GM21619 (cell line): ENCODE data around the gene MRAP2.
"Not testable (repeated sequence)": the region's sequence is repeated elsewhere in the genome, so short reads cannot be mapped to it uniquely, and the experiment has no call there.

Experiments
- ATAC-seq: cut with Tn5 transposase; IDR thresholded peaks from one replicate; pipeline ENCODE4 v1.9.1; 2021; ENCODE audit not compliant: unreplicated experiment

Gene MRAP2

DNA sequence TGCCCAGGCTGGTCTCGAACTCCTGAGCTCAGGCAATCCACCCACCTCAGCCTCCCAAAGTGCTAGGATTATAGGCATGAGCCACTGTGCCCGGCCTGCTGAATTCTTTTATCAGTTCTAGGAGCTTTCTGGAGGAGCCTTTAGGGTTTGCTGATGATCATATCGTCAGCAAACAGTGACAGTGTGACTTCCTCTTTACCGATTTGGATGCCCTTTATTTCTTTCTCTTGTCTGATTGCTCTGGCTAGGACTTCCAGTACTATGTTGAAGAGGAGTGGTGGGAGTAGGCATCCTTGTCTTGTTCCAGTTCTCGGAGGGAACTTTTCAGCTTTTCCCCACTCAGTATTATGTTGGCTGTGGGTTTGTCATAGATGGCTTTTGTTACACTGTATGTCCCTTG, 35.3 kb downstream of the MRAP2 start:
- not testable (repeated sequence) for ATAC-seq

DNA sequence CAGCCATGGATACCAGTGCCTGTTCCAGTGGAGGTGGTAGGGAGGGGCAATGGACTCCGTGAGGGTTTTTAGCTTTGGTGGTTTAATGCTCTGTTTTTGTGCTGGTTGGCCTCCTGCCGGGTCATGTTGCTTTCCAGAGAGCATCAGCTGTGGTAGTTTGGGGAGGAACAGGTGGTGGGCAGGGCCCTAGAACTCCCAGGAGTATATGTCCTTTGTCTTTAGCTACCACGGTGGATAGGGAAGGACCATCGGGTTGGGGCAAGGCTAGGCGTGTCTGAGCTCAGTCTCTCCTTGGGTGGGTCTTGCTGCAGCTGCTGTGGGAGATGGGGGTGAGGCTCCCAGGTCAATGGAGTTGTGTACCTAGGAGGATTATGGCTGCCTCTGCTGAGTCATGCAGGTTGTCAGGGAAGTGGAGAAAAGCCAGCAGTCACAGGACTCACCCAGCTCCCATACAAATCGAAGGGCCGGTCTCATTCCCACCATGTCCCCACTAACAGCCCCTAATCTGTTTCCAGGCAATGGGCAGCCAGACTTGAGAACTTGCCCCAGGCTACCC, 38.9 kb downstream of the MRAP2 start:
- ATAC-seq, result no peak

DNA sequence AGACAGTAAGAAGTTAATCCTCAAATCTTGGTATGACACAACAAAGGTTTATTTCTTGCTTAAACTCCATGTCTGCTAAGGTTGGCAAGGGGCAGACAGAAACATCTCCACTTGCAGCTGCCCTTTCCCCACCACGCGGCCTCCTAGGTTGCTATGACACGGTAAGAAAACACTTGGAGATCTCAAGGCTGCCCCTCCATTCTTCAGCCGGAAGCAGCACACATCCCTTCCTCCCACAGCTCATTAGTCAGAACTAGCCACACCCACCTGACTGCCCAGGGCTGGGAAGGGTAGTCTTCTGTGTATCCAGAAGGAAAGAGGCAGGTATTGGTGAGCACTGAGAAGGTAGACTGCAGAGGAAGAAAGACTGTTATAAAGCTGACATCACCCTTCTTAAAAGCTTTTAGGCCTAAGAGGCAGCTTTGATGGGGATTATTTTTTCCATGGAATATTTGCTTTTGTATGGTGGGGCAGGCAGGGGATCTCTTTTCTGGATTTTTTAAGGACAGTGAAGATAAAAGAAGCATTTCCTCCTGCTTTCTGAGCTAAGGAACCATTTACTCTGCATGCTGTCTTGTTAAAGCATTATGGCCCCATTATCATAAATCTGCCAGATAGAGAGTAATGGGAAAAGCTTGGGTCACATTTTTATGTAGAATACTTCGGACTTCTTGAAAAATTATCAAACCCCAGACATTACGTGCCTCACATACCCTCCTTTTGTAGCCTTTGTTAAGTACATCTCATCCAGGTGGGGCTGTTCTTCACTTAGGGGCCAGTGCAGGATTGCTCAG, 41.6 kb downstream of the MRAP2 start:
- ATAC-seq, result no peak

DNA sequence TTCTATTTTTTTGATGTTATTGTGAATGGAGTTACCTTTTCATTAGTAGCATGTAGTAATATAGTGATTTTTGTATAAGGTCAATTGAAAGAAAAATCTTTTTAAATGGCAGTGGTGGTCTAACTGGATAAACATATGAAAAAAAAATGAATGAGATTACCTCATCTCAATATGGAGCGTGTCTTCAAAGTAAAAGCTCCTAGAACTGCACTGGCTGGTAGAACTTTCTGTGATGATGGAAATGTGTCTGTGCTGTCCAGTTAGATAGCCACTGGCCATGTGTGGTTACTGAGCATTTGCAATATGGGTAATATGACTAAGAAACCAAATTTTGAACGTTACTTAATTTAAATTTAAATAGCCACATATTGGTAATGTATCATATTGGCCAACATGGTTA, 44.1 kb downstream of the MRAP2 start:
- no peak for ATAC-seq

DNA sequence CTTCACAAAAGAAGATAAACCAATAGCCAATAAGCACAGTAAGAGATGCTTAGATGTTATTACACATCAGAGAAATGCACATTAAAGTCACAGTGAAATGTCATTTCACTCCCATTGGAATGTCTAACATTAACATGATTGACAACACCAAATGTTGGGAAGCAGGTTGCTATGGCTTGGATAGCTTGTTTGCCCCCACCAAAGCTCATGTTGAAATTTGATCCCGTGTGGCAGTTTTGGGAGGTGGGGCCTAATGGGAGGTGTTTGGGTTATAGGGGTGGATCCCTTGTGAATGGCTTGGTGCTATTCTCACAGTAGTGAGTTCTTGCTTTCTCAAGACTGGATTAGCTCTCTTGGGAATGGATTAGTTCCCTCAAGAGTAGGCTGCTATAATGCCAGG, 44.8 kb downstream of the MRAP2 start:
- ATAC-seq, result no peak

GRCh38 chr6:84081222-84081621, 47.6 kb downstream of the MRAP2 start:
- no peak for ATAC-seq

- ATAC-seq, result no peak
These were observed 49.2 kb downstream of the MRAP2 start for GRCh38 chr6:84082689-84083265.

DNA sequence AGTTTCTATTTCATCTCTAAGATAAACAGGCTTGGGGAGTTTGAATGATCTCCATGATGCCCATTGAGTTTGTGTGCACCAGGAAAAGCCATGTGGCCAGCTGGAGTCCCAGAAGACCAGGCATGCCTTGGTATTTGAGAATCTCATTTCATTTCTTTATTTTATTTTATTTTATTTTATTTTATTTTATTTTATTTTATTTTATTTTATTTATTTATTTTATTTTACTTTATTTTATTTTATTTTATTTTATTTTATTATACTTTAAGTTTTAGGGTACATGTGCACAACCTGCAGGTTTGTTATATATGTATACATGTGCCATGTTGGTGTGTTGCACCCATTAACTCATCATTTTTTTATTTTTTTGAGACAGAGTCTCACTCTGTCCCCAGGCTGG, 51.1 kb downstream of the MRAP2 start:
- not testable (repeated sequence) for ATAC-seq

- ATAC-seq, result no peak
These were observed 52.5 kb downstream of the MRAP2 start for GRCh38 chr6:84086056-84086455.

- ATAC-seq, result no peak
These were observed 53.2 kb downstream of the MRAP2 start for GRCh38 chr6:84086545-84087429.

DNA sequence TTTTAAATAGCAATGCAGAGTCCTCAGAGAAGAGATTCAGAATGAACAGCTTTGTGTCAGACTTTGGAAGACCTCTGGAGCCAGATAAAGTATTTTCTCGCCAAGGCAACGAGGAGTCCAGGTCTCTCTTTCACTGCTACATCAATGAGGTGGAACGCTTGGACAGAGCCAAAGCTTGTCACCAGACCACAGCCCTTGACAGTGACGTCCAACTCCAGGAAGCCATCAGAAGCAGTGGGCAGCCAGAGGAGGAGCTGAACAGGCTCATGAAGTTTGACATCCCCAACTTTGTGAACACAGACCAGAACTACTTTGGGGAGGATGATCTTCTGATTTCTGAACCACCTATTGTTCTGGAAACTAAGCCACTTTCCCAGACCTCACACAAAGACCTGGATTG, 55.5 kb downstream of the MRAP2 start:
- no peak for ATAC-seq

DNA sequence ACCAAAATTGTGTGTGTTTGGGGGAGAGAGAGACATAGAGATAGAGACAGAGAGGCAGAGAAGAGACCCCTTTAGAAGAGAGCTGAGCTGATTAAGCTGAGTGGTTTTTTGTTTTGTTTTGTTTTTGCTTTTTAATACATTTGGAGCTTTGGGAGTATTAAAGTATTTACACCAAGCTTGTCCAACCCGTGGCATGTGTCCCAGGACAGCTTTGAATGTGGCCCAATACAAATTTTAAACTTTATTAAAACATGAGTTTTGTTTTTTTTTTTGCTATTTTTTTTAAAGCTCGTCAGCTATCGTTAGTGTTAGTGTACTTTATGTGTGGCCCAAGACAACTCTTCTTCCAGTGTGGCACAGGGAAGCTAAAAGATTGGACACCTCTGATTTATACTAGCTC, 56.0 kb downstream of the MRAP2 start:
- no peak for ATAC-seq

DNA sequence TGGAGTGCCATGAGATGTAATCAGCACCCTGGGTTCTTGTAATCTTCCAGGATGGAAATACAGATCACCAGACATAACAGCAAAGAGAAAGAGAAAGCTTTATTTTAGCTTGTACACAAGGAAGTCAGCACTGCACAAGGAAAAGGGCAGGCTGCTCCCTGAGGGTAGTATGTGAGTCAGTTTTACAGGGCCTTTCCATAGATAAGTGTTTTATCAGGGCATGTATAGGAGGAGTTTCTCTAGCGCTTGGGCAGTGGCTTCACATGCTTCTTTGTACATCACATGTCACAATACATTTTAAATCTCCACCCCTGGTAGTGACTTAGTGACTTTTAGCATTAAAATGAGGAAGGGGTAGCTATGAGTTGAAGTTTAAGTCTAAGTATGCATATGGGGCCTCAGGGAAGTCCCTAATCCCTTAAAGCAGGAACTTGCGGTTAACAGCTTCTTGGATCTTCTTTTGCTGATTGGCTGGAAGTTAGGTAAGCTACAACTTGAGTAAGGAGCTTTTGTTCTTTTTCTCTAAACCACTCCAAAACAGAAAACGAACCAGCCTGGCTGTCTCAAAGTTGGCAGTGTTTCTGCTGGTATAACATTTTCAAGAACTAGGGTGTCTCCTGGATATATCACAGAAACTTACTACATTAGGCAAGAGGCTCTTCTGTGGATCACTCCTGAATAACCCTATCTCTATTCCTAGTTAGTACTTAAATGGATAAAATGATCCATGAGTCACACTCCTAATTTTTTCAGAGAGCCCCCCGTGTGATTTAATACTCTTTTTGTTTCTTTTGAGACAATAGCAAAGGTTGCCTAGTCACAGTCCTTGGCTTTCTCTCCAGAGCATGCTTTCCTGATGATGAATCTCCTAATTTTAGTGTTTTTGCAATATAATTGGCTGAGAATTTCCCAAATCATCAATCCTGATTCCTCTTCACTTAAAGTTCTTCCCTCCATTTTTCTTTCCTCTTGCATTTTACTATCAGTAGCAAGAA, 60.2 kb downstream of the MRAP2 start:
- ATAC-seq, result no peak

DNA sequence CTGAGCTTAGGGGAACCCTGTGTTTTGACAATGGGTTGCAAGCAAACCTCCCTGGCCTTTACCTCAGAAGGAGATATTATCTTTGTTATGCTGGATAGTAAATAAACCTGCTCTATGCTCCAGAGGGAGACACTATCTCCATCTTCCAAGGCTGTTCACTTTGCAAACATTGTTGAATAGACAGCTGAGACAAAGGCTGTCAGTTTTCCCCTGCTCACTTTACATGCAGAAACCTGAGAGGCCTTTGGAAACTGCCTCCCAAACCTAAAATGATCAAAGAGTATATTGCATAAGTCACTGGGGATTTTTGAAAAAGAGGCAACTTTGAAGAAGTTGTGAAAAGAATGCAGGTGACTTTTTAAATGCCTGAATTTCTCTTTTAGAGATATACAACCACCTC, 61.6 kb downstream of the MRAP2 start:
- no peak for ATAC-seq

DNA sequence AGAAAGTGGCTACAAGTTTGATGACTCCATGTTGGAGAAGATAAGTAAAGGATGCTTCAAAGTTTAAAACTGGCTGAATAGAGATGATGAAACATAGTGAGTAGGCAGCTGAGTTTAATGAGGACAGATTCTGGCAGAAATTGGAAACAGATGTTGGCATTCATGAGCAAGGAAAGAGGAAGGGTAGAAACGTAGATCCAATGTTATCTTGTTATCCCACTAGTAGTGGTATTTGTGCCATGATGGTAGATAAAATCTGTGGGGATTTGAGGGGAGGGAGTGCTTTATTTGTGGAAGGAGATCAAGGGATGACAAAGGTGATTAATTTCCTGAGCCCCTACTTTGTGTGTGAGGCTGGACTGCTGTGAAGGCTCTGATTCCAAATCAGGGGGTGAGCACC, 69.5 kb downstream of the MRAP2 start:
- no peak for ATAC-seq

GRCh38 chr6:84105215-84105924, 71.8 kb downstream of the MRAP2 start:
- not testable (repeated sequence) for ATAC-seq

DNA sequence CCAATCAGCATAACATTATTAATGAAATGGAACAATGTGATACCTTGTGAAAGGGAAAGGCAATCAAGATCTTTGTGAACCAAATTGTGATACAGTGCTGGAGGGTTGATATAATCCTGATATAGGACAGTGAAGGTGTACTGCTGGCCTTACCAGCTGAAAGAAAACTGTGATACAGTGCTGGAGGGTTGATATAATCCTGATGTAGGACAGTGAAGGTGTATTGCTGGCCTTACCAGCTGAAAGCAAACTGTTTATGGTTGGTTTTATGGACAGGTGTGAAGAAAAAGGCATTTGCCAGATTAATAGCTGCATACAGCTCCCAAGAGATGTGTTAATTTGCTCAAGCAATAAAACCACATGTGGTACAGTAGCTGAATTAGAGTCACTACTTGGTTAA, 73.9 kb downstream of the MRAP2 start:
- ATAC-seq, result no peak

DNA sequence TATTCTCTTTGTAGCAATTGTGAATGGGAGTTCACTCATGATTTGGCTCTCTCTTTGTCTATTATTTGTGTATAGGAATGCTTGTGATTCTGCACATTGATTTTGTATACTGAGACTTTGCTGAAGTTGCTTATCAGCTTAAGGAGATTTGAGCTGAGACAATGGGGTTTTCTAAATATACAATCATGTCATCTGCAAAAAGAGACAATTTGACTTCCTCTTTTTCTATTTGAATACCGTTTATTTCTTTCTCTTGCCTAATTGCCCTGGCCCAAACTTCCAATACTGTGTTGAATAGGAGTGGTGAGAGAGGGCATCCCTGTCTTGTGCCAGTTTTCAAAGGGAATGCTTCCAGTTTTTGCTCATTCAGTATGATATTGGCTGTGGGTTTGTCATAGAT, 77.8 kb downstream of the MRAP2 start:
- not testable (repeated sequence) for ATAC-seq

DNA sequence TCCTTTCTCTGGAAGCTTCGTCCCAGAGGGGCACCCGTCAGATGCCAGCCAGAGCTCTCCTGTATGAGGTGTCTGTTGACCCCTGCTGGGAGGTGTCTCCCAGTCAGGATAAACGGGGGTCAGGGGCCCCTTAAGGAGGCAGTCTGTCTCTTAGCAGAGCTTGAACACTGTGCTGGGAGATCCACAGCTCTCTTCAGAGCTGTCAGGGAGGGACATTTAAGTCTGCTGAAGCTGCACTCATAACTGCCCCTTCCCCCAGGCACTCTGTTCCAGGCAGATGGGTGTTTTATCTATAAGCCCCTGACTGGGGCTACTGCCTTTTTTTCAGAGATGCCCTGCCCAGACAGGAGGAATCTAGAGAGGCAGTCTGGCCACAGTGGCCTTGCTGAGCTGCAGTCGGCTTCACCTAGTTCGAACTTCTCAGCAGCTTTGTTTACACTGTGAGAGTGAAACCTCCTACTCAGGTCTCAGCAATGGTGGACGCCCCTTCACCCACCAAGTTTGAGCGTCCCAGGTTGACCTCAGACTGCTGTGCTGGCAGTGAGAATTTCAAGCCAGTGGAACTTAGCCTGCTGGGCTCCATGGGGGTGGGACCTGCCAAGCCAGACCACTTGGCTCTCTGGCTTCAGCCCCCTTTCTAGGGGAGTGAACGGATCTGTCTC, 81.5 kb downstream of the MRAP2 start:
- not testable (repeated sequence) for ATAC-seq
